SK-N-SH (cell line): ENCODE measurements around the gene UROD. TPM values are rescaled to one million over a fixed set of nuclear protein-coding genes. Genes with fewer than 3 reads are reported as not detected.
A peak's percentile ranks its signal among the peaks of the same experiment; 100 is the strongest.

Experiments used
- CTCF ChIA-PET: fragments of 300-600, 350-600 bp; formaldehyde crosslinking; extraction: SDS; loops from one replicate; lab custom pipeline; 2021; lab: Yijun Ruan, JAX
- POLR2A ChIA-PET: fragments of 350-600 bp; sonication (Branson Sonifier 250); formaldehyde crosslinking; extraction: SDS; loops from one replicate; lab custom pipeline; 2020; ENCODE audit warnings: antibody characterized with exemption, inconsistent platforms; lab: Yijun Ruan, JAX
- DNase-seq: peaks from one replicate; pipeline ENCODE4 v3.0.0; 2012
- H2AFZ ChIP-seq: fragments of 200-600 bp; sonication (generic); 2 replicates; pipeline ENCODE4 v1.8.1; 2016; ENCODE audit warnings: antibody characterized with exemption, mild to moderate bottlenecking, low read depth
- H3F3A ChIP-seq: fragments of 200-600 bp; sonication (generic); replicated peaks from 2 replicates; pipeline ENCODE3; 2016; ENCODE audit warnings: antibody characterized with exemption, mild to moderate bottlenecking; ENCODE audit not compliant: insufficient read depth
- H3K27ac ChIP-seq, 2 experiments: fragments of 200-500 bp in 1 of 2; fragments of 200-600 bp in 1 of 2; sonication (Bioruptor generic) in 1 of 2; sonication (generic), shearing (Covaris generic) in 1 of 2; 2 replicates each; pipeline versions ENCODE4 v1.5.1 to v1.6.1; 2014 to 2016; ENCODE audit warnings: low read depth in 2 of 2, inconsistent platforms in 1 of 2, low read length in 1 of 2, mild to moderate bottlenecking in 1 of 2, mixed read lengths in 1 of 2
- H3K27me3 ChIP-seq: fragments of 200-600 bp; sonication (generic), shearing (Covaris generic); 2 replicates; pipeline ENCODE4 v1.6.1; 2016; ENCODE audit warnings: mixed run types; ENCODE audit not compliant: insufficient read depth
- H3K36me3 ChIP-seq, 2 experiments: fragments of 200-500 bp in 1 of 2; fragments of 200-600 bp in 1 of 2; sonication (Bioruptor generic) in 1 of 2; sonication (generic) in 1 of 2; replicated peaks in 1 of 2; 2 replicates each; pipeline versions ENCODE3 to v1.5.1; 2014 to 2016; ENCODE audit warnings: low read length in 1 of 2, mild to moderate bottlenecking in 1 of 2; ENCODE audit not compliant: insufficient read depth in 2 of 2, control insufficient read depth in 1 of 2
- H3K4me1 ChIP-seq, 2 experiments: fragments of 200-500 bp in 1 of 2; fragments of 200-600 bp in 1 of 2; sonication (Bioruptor generic) in 1 of 2; sonication (generic), shearing (Covaris generic) in 1 of 2; 2 replicates each; pipeline versions ENCODE4 v1.5.1 to v1.6.1; 2014 to 2016; ENCODE audit warnings: low read depth in 1 of 2, low read length in 1 of 2, mixed run types in 1 of 2; ENCODE audit not compliant: insufficient read depth in 2 of 2, control insufficient read depth in 1 of 2
- H3K4me2 ChIP-seq: fragments of 200-600 bp; sonication (generic), shearing (Covaris generic); 2 replicates; pipeline ENCODE4 v1.6.1; 2017; ENCODE audit warnings: mixed run types
- H3K4me3 ChIP-seq, 2 experiments: fragments of 200-500 bp in 1 of 2; fragments of 200-600 bp in 1 of 2; sonication (Bioruptor generic) in 1 of 2; sonication (generic), shearing (Covaris generic) in 1 of 2; 2 replicates each; pipeline versions ENCODE4 v1.5.1 to v1.8.1; 2014 to 2016; ENCODE audit warnings: low read depth in 2 of 2, inconsistent platforms in 1 of 2, low read length in 1 of 2, mild to moderate bottlenecking in 1 of 2, mixed read lengths in 1 of 2, moderate library complexity in 1 of 2
- H3K79me2 ChIP-seq: fragments of 200-600 bp; sonication (generic); 2 replicates; pipeline ENCODE4 v1.8.1; 2017; ENCODE audit warnings: mild to moderate bottlenecking; ENCODE audit not compliant: insufficient read depth
- H3K9ac ChIP-seq: fragments of 200-600 bp; sonication (generic); 2 replicates; pipeline ENCODE4 v1.6.1; 2017; ENCODE audit warnings: mixed run types
- H3K9me2 ChIP-seq: fragments of 200-600 bp; sonication (generic); 2 replicates; pipeline ENCODE4 v1.6.1; 2017; ENCODE audit warnings: mixed run types
- H3K9me3 ChIP-seq: fragments of 200-600 bp; sonication (generic); 2 replicates; pipeline ENCODE4 v1.6.1; 2017; ENCODE audit warnings: mixed run types, mild to moderate bottlenecking, moderate library complexity
- H4K20me1 ChIP-seq: fragments of 200-600 bp; sonication (generic); 2 replicates; pipeline ENCODE4 v1.6.1; 2017; ENCODE audit warnings: mild to moderate bottlenecking, mixed run types; ENCODE audit not compliant: insufficient read depth
- FOSL2 ChIP-seq: IDR thresholded peaks from 2 replicates; pipeline ENCODE4 v1.4.0; 2012; ENCODE audit warnings: low read depth, mild to moderate bottlenecking, moderate library complexity, borderline replicate concordance
- FOXM1 ChIP-seq: IDR thresholded peaks from 2 replicates; pipeline ENCODE4 v1.4.0; 2012; ENCODE audit warnings: low read depth, mild to moderate bottlenecking
- GATA2 ChIP-seq: sonication (generic); formaldehyde crosslinking; IDR thresholded peaks from 2 replicates; pipeline ENCODE4 v1.5.0; 2020; ENCODE audit warnings: mild to moderate bottlenecking, missing genetic modification reagents
- IRF3 ChIP-seq: fragments of 150-350 bp; IDR thresholded peaks from 2 replicates; pipeline ENCODE4 v1.6.1; 2016; ENCODE audit warnings: mild to moderate bottlenecking, low read depth, low read length
- JUND ChIP-seq: IDR thresholded peaks from 2 replicates; pipeline ENCODE4 v1.4.0; 2012
- MAX ChIP-seq: IDR thresholded peaks from 2 replicates; pipeline ENCODE4 v1.4.0; 2012; ENCODE audit warnings: low read depth
- MEF2A ChIP-seq: IDR thresholded peaks from 2 replicates; pipeline ENCODE4 v1.4.0; 2012; ENCODE audit warnings: low read depth, borderline replicate concordance
- MXI1 ChIP-seq: IDR thresholded peaks from 2 replicates; pipeline ENCODE4 v1.6.1; 2012; ENCODE audit warnings: mild to moderate bottlenecking, low read depth, low read length, improper control_type of control experiment
- POLR2AphosphoS5 ChIP-seq: IDR thresholded peaks from 2 replicates; pipeline ENCODE4 v1.6.1; 2012; ENCODE audit warnings: low read depth, low read length
- RAD21 ChIP-seq: IDR thresholded peaks from 2 replicates; pipeline ENCODE4 v1.6.1; 2012; ENCODE audit warnings: mild to moderate bottlenecking, low read length
- RCOR1 ChIP-seq: fragments of 150-350 bp; IDR thresholded peaks from 2 replicates; pipeline ENCODE4 v1.6.1; 2017; ENCODE audit warnings: antibody characterized with exemption, low read length
- RXRA ChIP-seq: IDR thresholded peaks from 2 replicates; pipeline ENCODE4 v1.4.0; 2012; ENCODE audit warnings: low read depth, mild to moderate bottlenecking, borderline replicate concordance
- SIN3A ChIP-seq: IDR thresholded peaks from 2 replicates; pipeline ENCODE4 v1.6.1; 2012; ENCODE audit warnings: low read depth, mild to moderate bottlenecking, low read length, moderate library complexity, borderline replicate concordance
- SMC3 ChIP-seq: IDR thresholded peaks from 2 replicates; pipeline ENCODE4 v1.6.1; 2012; ENCODE audit warnings: low read depth, low read length, improper control_type of control experiment
- TAF1 ChIP-seq: IDR thresholded peaks from 2 replicates; pipeline ENCODE4 v1.6.1; 2012; ENCODE audit warnings: low read depth, mild to moderate bottlenecking, low read length, moderate library complexity, borderline replicate concordance
- WGBS: methylation state at CpG from one replicate; pipeline ENCODE4 v1.1.6; 2017; ENCODE audit warnings: low lambda C conversion rate; 5-methylcytosine and 5-hydroxymethylcytosine counted together
- polyA plus RNA-seq, 3 experiments: library from polyadenylated mRNA; depleted of rRNA; stranded (reverse); fragments of >200 nt; gene quantifications; 2 replicates each; pipeline ENCODE4 v1.2.3, GENCODE V29; 2012
- TF ChIP-seq, protein P1 (sequence below): IDR thresholded peaks from 2 replicates; pipeline ENCODE4; 2012
- TF ChIP-seq, protein P2 (sequence below): IDR thresholded peaks from 2 replicates; pipeline ENCODE4 v1.4.0; 2012; ENCODE audit warnings: low read depth, borderline replicate concordance
- TF ChIP-seq, protein P3 (sequence below): fragments of 150-350 bp; IDR thresholded peaks from 2 replicates; pipeline ENCODE4 v1.6.1; 2017; ENCODE audit warnings: antibody characterized with exemption, low read length, low read depth, borderline replicate concordance
- TF ChIP-seq, protein P4 (sequence below): IDR thresholded peaks from 2 replicates; pipeline ENCODE4 v1.6.1; 2012; ENCODE audit warnings: mild to moderate bottlenecking, low read depth, low read length, moderate library complexity

UROD gene
- polyA plus RNA-seq, 1 of the 3 experiments (the other 2 are of a cell fraction): 230 TPM

GRCh38 chr1:45011837-45012638 lies at the start of gene UROD (continued):
- no peak for TF ChIP-seq GATA2 (CRISPR knock-in tag)
- TF ChIP-seq RXRA: no peak
- TF ChIP-seq RCOR1: no peak
- TF ChIP-seq SIN3A: peak; percentile 98
- no peak for TF ChIP-seq MEF2A
- peak; percentile 27; the same call in 1 of the 2 replicates for TF ChIP-seq SMC3
- TF ChIP-seq IRF3: no peak
- TF ChIP-seq MXI1: peak; percentile 88
- TF ChIP-seq FOSL2: no peak
- TF ChIP-seq, protein P1, sequence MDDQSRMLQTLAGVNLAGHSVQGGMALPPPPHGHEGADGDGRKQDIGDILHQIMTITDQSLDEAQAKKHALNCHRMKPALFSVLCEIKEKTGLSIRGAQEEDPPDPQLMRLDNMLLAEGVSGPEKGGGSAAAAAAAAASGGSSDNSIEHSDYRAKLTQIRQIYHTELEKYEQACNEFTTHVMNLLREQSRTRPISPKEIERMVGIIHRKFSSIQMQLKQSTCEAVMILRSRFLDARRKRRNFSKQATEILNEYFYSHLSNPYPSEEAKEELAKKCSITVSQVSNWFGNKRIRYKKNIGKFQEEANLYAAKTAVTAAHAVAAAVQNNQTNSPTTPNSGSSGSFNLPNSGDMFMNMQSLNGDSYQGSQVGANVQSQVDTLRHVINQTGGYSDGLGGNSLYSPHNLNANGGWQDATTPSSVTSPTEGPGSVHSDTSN: peak; percentile 57

DNA sequence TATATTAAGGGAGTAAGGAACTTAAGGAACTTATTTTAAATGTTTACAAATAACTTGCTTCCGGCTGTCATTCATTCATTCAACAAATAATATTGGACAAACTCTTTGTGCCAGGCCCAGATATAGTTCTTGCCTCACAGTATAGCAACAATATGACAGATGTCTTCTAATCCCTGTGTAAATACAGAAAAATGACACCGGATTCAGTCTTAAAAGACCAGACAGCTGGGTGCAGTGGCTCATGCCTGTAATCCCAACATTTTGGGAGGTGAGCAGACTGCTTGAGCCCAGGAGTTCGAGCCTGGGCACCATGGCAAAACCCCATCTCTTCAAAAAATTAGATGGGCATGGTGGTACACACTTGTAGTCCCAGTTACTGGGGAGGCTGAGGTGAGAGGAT lies 49.3 kb upstream of the UROD start:
- H3K4me2 ChIP-seq: no peak overlapping the region
- CTCF ChIA-PET: no interaction called here
- no peaks in the 10 kb centered on the region for H3K9me3 ChIP-seq
- no peaks in the 10 kb centered on the region for H4K20me1 ChIP-seq
- no peak overlapping the region for H2AFZ ChIP-seq
- DNase-seq: no peak
- no peak overlapping the region for H3K27ac ChIP-seq
- H3K27me3 ChIP-seq: no peaks in the 10 kb centered on the region
- no peaks in the 10 kb centered on the region for H3K36me3 ChIP-seq
- H3F3A ChIP-seq: peaks cover 4% of the 10 kb centered on the region
- no peak overlapping the region for H3K9ac ChIP-seq
- 91% methylated on average over 3 of the region's 3 CpGs for whole genome bisulfite sequencing
- POLR2A ChIA-PET: no interaction called here
- peaks cover 3% of the 10 kb centered on the region; the same call in 1 of the 2 replicates for H3K79me2 ChIP-seq
- H3K4me1 ChIP-seq: no peaks in the 10 kb centered on the region
- H3K9me2 ChIP-seq: no peaks in the 10 kb centered on the region
- no peak overlapping the region for H3K4me3 ChIP-seq
- TF ChIP-seq, protein P1: no peak
- TF ChIP-seq MAX: no peak
- TF ChIP-seq TAF1: no peak
- no peak for TF ChIP-seq POLR2AphosphoS5
- TF ChIP-seq SIN3A: no peak
- no peak for TF ChIP-seq FOSL2
- TF ChIP-seq, protein P2, sequence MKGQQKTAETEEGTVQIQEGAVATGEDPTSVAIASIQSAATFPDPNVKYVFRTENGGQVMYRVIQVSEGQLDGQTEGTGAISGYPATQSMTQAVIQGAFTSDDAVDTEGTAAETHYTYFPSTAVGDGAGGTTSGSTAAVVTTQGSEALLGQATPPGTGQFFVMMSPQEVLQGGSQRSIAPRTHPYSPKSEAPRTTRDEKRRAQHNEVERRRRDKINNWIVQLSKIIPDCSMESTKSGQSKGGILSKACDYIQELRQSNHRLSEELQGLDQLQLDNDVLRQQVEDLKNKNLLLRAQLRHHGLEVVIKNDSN: no peak
- no peak for TF ChIP-seq FOXM1
- no peak for TF ChIP-seq RAD21
- TF ChIP-seq MXI1: no peak
- TF ChIP-seq, protein P3, sequence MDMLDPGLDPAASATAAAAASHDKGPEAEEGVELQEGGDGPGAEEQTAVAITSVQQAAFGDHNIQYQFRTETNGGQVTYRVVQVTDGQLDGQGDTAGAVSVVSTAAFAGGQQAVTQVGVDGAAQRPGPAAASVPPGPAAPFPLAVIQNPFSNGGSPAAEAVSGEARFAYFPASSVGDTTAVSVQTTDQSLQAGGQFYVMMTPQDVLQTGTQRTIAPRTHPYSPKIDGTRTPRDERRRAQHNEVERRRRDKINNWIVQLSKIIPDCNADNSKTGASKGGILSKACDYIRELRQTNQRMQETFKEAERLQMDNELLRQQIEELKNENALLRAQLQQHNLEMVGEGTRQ: no peak
- no peak for TF ChIP-seq JUND
- no peak for TF ChIP-seq IRF3
- TF ChIP-seq, protein P4, sequence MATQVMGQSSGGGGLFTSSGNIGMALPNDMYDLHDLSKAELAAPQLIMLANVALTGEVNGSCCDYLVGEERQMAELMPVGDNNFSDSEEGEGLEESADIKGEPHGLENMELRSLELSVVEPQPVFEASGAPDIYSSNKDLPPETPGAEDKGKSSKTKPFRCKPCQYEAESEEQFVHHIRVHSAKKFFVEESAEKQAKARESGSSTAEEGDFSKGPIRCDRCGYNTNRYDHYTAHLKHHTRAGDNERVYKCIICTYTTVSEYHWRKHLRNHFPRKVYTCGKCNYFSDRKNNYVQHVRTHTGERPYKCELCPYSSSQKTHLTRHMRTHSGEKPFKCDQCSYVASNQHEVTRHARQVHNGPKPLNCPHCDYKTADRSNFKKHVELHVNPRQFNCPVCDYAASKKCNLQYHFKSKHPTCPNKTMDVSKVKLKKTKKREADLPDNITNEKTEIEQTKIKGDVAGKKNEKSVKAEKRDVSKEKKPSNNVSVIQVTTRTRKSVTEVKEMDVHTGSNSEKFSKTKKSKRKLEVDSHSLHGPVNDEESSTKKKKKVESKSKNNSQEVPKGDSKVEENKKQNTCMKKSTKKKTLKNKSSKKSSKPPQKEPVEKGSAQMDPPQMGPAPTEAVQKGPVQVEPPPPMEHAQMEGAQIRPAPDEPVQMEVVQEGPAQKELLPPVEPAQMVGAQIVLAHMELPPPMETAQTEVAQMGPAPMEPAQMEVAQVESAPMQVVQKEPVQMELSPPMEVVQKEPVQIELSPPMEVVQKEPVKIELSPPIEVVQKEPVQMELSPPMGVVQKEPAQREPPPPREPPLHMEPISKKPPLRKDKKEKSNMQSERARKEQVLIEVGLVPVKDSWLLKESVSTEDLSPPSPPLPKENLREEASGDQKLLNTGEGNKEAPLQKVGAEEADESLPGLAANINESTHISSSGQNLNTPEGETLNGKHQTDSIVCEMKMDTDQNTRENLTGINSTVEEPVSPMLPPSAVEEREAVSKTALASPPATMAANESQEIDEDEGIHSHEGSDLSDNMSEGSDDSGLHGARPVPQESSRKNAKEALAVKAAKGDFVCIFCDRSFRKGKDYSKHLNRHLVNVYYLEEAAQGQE: no peak
